B cell (primary cell): ENCODE data around the gene RAD51B. TPM values are rescaled to one million over a fixed set of nuclear protein-coding genes. Genes with fewer than 3 reads are reported as not detected.

Source experiments
- ATAC-seq: fragments of 200-7000 bp; cut with Tn5 transposase; one replicate; pipeline ENCODE4 v1.10.0; 2021; ENCODE audit warnings: low read depth, mild to moderate bottlenecking, moderate number of reproducible peaks, moderate library complexity
- CTCF ChIA-PET: fragments of 350-600 bp; sonication (Branson Sonifier 250); formaldehyde crosslinking; loops from one replicate; lab custom pipeline; 2021; ENCODE audit warnings: antibody characterized with exemption, inconsistent platforms; lab: Charles Lee
- POLR2A ChIA-PET: fragments of 350-600 bp; sonication (Branson Sonifier 250); formaldehyde crosslinking; loops from one replicate; lab custom pipeline; 2021; ENCODE audit warnings: antibody characterized with exemption; lab: Charles Lee
- DNase-seq: peaks from one replicate; pipeline ENCODE4 v3.0.0; 2013
- H2AFZ ChIP-seq: 2 replicates; pipeline ENCODE4 v1.6.1; 2012; ENCODE audit warnings: mild to moderate bottlenecking, low read depth, low read length; ENCODE audit not compliant: insufficient read depth, poor library complexity, severe bottlenecking
- H3K27ac ChIP-seq, 2 donors: 1 replicate in 1 of 2; 2 replicates in 1 of 2; pipeline ENCODE4 v1.5.1; 2012 to 2013; ENCODE audit warnings: low read length in 2 of 2, mild to moderate bottlenecking in 2 of 2, moderate library complexity in 1 of 2
- H3K27me3 ChIP-seq, 4 experiments: fragments of 200-600 bp in 1 of 4; sonication (generic) in 1 of 4; replicated peaks in 1 of 4; 1 replicate in 2 of 4; 2 replicates in 2 of 4; pipeline versions ENCODE4 v1.6.1 to v1.7.0; 2013 to 2016; ENCODE audit warnings: low read length in 3 of 4, mild to moderate bottlenecking in 2 of 4, mixed read lengths in 1 of 4, moderate library complexity in 1 of 4; ENCODE audit not compliant: insufficient read depth in 4 of 4, control insufficient read depth in 3 of 4; ENCODE audit errors: control extremely low read depth in 1 of 4
- H3K36me3 ChIP-seq, 2 experiments: replicated peaks in 1 of 2; 1 replicate in 1 of 2; 2 replicates in 1 of 2; pipeline versions ENCODE4 v1.6.1 to v1.7.1; 2013; ENCODE audit warnings: low read length in 1 of 2; ENCODE audit not compliant: insufficient read depth in 2 of 2, control insufficient read depth in 1 of 2; ENCODE audit errors: control extremely low read depth in 1 of 2, extremely low read depth in 1 of 2
- H3K4me1 ChIP-seq, 2 donors: fragments of 200-600 bp in 1 of 2; sonication (generic) in 1 of 2; 1 replicate in 1 of 2; 2 replicates in 1 of 2; pipeline versions ENCODE4 v1.5.1 to v1.6.1; 2013 to 2017; ENCODE audit warnings: low read length in 2 of 2; ENCODE audit not compliant: control insufficient read depth in 2 of 2, insufficient read depth in 2 of 2
- H3K4me2 ChIP-seq: replicated peaks from 2 replicates; pipeline ENCODE3; 2012; ENCODE audit warnings: mild to moderate bottlenecking, low read depth, low read length; ENCODE audit not compliant: poor library complexity, severe bottlenecking
- H3K4me3 ChIP-seq, 5 experiments: fragments of 200-600 bp in 1 of 5; sonication (generic) in 1 of 5; 1 replicate in 3 of 5; 2 replicates in 2 of 5; pipeline versions ENCODE4 v1.5.1 to v1.7.0; 2011 to 2016; ENCODE audit warnings: low read length in 4 of 5, mild to moderate bottlenecking in 4 of 5, low read depth in 2 of 5, control low read depth in 1 of 5, moderate library complexity in 1 of 5; ENCODE audit not compliant: insufficient read depth in 1 of 5; ENCODE audit errors: control extremely low read depth in 1 of 5, extremely low read depth in 1 of 5
- H3K79me2 ChIP-seq: fragments of 200-600 bp; sonication (generic); one replicate; pipeline ENCODE4 v1.6.0; 2016; ENCODE audit warnings: low read length; ENCODE audit not compliant: control insufficient read depth, insufficient read depth
- H3K9ac ChIP-seq: fragments of 200-600 bp; sonication (generic); 2 replicates; pipeline ENCODE4 v1.6.1; 2017; ENCODE audit warnings: mild to moderate bottlenecking, low read length, moderate library complexity
- H3K9me3 ChIP-seq, 3 donors: one replicate each; pipeline versions ENCODE4 v1.6.1 to v1.7.1; 2013; ENCODE audit warnings: low read length in 2 of 3; ENCODE audit not compliant: control insufficient read depth in 2 of 3, insufficient read depth in 1 of 3; ENCODE audit errors: control extremely low read depth in 1 of 3
- H4K20me1 ChIP-seq: 2 replicates; pipeline ENCODE4 v1.6.0; 2012; ENCODE audit warnings: mild to moderate bottlenecking, low read length; ENCODE audit not compliant: insufficient read depth, control insufficient read depth, poor library complexity, severe bottlenecking
- H3K27ac Mint-ChIP-seq: one replicate; pipeline ENCODE4 v1.8.0; 2021; ENCODE audit warnings: mixed read lengths
- H3K27me3 Mint-ChIP-seq: one replicate; pipeline ENCODE4 v1.8.0; 2021; ENCODE audit warnings: mixed read lengths
- H3K4me1 Mint-ChIP-seq: one replicate; pipeline ENCODE4 v1.8.0; 2021; ENCODE audit warnings: mixed read lengths
- H3K4me3 Mint-ChIP-seq: one replicate; pipeline ENCODE4 v1.8.0; 2021; ENCODE audit warnings: mixed read lengths
- H3K9me3 Mint-ChIP-seq: one replicate; pipeline ENCODE4 v1.8.0; 2022; ENCODE audit warnings: mixed read lengths; ENCODE audit not compliant: insufficient read depth
- CTCF ChIP-seq: fragments of 200-600 bp; IDR thresholded peaks from one replicate; pipeline ENCODE4 v1.8.0; 2022; ENCODE audit warnings: antibody characterized with exemption, mild to moderate bottlenecking
- EZH2 ChIP-seq: IDR thresholded peaks from 2 replicates; pipeline ENCODE4 v1.6.1; 2012; ENCODE audit warnings: borderline replicate concordance, low read depth, mild to moderate bottlenecking, moderate library complexity, low read length; ENCODE audit not compliant: insufficient read depth, poor library complexity, severe bottlenecking
- WGBS: methylation state at CpG from one replicate; pipeline ENCODE4 v1.1.5; 2013; ENCODE audit warnings: missing lambda C conversion rate; ENCODE audit not compliant: insufficient coverage; 5-methylcytosine and 5-hydroxymethylcytosine counted together
- intact Hi-C: fragments of 100-400 bp; cut with micrococcal nuclease; formaldehyde crosslinking; loops from one replicate; pipeline ENCODE4 v1.10.0; 2022
- polyA plus RNA-seq: library from polyadenylated mRNA; depleted of rRNA; stranded (reverse); fragments of >200 nt; gene quantifications from 2 replicates; pipeline ENCODE4 v1.2.3, GENCODE V29; 2012
- total RNA-seq, 2 donors: library from RNA; stranded (reverse); fragments of 120-200 nt in 1 of 2; gene quantifications; 1 replicate in 1 of 2; 2 replicates in 1 of 2; pipeline versions ENCODE4 v1.2.3 to v1.2.4, GENCODE V29; 2013 to 2022

Gene RAD51B
- total and polyA plus RNA-seq, 2 donors (not counting 1 experiment from before 2014, with no cell fraction given), result 6.5 to 60.6 TPM

GRCh38 chr14:68657300-68658028 is 837.9 kb downstream of the RAD51B start:
- Histone ChIP-seq H3K27ac (no peak overlapping the region), H3K4me3 (no peak overlapping the region), H3K4me2 (no peak overlapping the region), H3K27me3 (no peaks in the 10 kb centered on the region), H3K79me2 (peaks cover 10% of the 10 kb centered on the region), H3K36me3 (peaks cover 0 to 3% of the 10 kb centered on the region in 2 experiments), H4K20me1 (no peaks in the 10 kb centered on the region), H3K9me3 (no peaks in the 10 kb centered on the region), H3K4me1 (peaks cover 16 to 20% of the 10 kb centered on the region in 2 donors), H3K9ac (no peak overlapping the region), H2AFZ (no peak overlapping the region)
- H3K9me3 Mint-ChIP-seq, result no peaks in the 10 kb centered on the region
- intact Hi-C loops, result no loop called here
- POLR2A ChIA-PET, result interaction anchor here (0.8 kb wide), 1 partner anchor 8 kb away, joined by 3 read pairs; no protein-coding TSS in a partner anchor
- TF ChIP-seq CTCF (no peak), EZH2 (no peak)
- H3K4me1 Mint-ChIP-seq, result peaks cover 26% of the 10 kb centered on the region
- no peak overlapping the region for H3K27ac Mint-ChIP-seq
- H3K4me3 Mint-ChIP-seq, result no peak overlapping the region
- 100% methylated on average over 2 of the region's 4 CpGs for WGBS
- H3K27me3 Mint-ChIP-seq, result no peaks in the 10 kb centered on the region
- DNase-seq (no peak), ATAC-seq (no peak)
- CTCF ChIA-PET, result interaction anchor here (1.3 to 1.8 kb wide), 2 partner anchors 28 to 410 kb away, joined by 3 to 4 read pairs; no protein-coding TSS in a partner anchor

GRCh38 chr14:68658029-68658509 is 838.5 kb downstream of the RAD51B start:
- Histone ChIP-seq H3K79me2 (peaks cover 10% of the 10 kb centered on the region), H2AFZ (no peak overlapping the region), H3K36me3 (peaks cover 0 to 3% of the 10 kb centered on the region in 2 experiments), H3K4me1 (peaks cover 16 to 20% of the 10 kb centered on the region in 2 donors), H3K9me3 (no peaks in the 10 kb centered on the region), H3K4me2 (no peak overlapping the region), H3K27ac (no peak overlapping the region), H3K27me3 (no peaks in the 10 kb centered on the region), H3K4me3 (no peak overlapping the region), H4K20me1 (no peaks in the 10 kb centered on the region), H3K9ac (no peak overlapping the region)
- no peak for DNase-seq
- H3K4me3 Mint-ChIP-seq, result no peak overlapping the region
- intact Hi-C loops, result no loop called here
- no peaks in the 10 kb centered on the region for H3K9me3 Mint-ChIP-seq
- peaks cover 29% of the 10 kb centered on the region for H3K4me1 Mint-ChIP-seq
- WGBS, result 93% methylated on average over 8 of the region's 8 CpGs
- ChIA-PET POLR2A (interaction anchor here (0.8 kb wide), 1 partner anchor 8 kb away, joined by 3 read pairs; no protein-coding TSS in a partner anchor), CTCF (interaction anchor here (1.3 to 1.8 kb wide), 2 partner anchors 28 to 411 kb away, joined by 3 to 4 read pairs; no protein-coding TSS in a partner anchor)
- no peak for ATAC-seq
- no peaks in the 10 kb centered on the region for H3K27me3 Mint-ChIP-seq
- no peak overlapping the region for H3K27ac Mint-ChIP-seq
- TF ChIP-seq EZH2 (no peak), CTCF (no peak)
